Stromal cell of bone marrow (primary cell): ENCODE results near the gene SPTBN4.
A peak's percentile ranks its signal among the peaks of the same experiment; 100 is the strongest.

Experiments
- DNase-seq: peaks from one replicate; pipeline ENCODE4 v3.0.0-alpha.2; 2012; ENCODE audit warnings: low read depth

Gene SPTBN4

DNA sequence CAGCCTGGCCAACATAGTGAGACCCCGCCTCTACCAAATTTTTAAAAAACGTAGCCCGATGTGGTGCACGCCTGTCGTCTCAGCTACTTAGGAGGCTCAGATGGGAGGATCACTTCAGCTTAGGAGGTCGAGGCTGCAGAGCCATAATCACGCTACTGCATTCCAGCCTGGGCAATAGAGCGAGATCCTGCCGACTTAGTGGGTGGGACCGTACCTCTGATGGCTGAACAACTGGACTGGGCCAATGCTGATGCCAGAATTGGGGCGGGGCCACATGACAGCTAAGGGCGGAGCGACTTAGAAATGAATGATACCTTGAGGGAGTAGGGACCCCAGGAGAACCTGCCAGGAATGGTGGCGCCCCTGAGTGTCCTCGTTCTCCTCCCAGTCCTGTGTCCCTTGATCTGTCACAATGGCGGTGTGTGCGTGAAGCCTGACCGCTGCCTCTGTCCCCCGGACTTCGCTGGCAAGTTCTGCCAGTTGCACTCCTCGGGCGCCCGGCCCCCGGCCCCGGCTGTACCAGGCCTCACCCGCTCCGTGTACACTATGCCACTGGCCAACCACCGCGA is 137.9 kb downstream of the SPTBN4 start:
- no peak for DNase-seq

DNA sequence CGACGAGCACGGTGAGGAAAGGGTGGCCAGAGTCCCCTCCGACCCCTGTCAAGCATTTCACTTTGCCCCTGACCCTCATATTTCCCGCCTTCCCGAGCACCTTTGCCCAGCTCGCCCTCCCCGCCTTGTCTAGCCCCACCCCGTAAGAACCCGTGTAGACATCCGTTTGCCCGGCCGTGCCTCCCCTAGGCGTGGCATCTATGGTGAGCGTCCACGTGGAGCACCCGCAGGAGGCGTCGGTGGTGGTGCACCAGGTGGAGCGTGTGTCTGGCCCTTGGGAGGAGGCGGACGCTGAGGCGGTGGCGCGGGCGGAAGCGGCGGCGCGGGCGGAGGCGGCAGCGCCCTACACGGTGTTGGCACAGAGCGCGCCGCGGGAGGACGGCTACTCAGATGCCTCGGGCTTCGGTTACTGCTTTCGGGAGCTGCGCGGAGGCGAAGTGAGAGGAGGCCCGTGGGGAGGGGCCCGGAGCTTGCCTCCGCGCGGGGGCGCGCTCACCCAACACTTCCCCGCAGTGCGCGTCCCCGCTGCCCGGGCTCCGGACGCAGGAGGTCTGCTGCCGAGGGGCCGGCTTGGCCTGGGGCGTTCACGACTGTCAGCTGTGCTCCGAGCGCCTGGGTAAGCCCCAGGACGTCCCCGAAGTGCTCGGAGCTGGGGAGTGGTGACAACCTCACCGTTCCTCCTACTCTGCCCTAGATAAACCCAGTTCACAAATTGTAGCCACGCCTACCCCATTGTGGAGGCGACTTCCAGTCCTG is 138.6 kb downstream of the SPTBN4 start:
- DNase-seq = no peak

DNA sequence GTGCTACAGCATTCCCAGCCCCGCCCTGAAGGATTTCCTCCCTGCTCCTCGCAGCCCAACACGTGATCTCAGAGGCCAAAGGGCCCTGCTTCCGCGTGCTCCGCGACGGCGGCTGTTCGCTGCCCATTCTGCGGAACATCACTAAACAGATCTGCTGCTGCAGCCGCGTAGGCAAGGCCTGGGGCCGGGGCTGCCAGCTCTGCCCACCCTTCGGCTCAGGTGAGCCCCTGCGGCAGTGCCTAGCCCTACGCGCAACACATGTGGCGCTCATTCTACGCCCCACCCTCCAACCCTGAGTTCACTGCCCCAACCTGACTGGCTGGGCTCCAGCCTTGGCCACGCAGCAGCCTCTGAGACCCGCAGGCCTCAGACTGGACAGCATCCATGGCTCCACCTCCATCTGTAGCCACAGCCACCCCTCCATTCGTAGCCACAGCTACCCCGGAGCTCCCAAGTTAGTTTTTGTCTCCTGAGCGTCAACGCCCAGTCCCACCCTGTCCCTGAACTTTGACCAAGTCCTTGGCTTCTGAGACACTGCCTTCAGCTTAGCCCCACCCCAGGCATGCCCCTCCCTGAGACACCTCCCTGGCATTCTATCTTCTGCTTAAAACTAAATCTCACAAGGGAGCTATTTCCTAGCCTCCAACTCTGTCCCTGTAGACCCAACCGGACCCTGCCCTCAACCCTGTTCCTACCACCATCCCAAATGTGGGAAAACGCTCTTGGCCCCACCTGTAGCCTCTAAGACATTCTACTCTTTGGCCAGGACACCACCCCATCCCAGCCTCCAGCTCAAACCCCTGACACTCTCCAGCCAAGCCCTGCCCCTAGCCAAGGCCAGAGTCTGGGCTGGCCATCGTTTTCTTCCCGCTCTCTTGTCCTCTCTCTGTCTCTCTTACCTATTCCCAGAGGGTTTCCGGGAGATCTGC is 140.8 kb downstream of the SPTBN4 start:
- no peak for DNase-seq

DNA sequence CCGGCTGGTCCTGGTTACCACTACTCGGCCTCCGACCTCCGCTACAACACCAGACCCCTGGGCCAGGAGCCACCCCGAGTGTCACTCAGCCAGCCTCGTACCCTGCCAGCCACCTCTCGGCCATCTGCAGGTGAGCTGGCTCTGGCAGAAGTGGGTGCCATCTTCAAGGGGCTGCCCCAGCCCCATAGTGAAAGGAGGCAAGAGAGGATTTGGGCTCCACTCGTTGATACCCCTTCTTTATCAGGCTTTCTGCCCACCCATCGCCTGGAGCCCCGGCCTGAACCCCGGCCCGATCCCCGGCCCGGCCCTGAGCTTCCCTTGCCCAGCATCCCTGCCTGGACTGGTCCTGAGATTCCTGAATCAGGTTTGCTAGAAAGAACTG is 141.4 kb downstream of the SPTBN4 start:
- DNase-seq = no peak

- no peak for DNase-seq
Observed at GRCh38 chr19:40608957-40609356, 142.2 kb downstream of the SPTBN4 start.

GRCh38 chr19:40609561-40610395 is 143.0 kb downstream of the SPTBN4 start:
- DNase-seq = peak; percentile 55

DNA sequence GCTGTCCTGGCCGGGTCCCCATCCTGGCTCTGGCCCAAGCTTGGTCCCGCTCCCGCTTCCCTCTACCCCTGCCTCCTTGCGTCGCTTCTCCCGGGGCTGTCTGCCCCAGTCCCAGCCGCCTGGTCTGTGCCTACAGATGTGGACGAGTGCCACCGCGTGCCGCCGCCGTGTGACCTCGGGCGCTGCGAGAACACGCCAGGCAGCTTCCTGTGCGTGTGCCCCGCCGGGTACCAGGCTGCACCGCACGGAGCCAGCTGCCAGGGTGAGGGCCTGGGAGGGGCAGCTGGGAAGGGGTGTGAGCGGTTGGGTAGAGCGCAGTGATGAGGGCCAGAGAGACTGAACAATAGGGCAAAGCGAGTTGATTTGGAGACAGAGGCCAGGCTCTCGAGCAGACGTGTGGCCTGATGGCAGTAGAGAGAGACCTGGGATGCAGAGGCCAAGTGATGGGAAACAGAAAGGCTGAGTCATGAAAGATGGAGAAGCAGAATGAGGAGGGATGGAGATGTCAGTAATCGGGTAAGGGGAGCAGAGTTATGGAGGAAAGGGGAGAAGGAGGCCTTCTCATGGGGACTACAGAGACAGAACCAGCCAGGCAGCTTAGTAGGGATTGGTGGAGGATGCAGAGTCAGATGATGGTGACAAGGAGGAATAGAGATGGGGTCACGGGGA is 143.7 kb downstream of the SPTBN4 start:
- DNase-seq = no peak

- no peak for DNase-seq
Observed at GRCh38 chr19:40611096-40611495, 144.3 kb downstream of the SPTBN4 start.

GRCh38 chr19:40611900-40612698 is 145.3 kb downstream of the SPTBN4 start:
- no peak for DNase-seq

DNA sequence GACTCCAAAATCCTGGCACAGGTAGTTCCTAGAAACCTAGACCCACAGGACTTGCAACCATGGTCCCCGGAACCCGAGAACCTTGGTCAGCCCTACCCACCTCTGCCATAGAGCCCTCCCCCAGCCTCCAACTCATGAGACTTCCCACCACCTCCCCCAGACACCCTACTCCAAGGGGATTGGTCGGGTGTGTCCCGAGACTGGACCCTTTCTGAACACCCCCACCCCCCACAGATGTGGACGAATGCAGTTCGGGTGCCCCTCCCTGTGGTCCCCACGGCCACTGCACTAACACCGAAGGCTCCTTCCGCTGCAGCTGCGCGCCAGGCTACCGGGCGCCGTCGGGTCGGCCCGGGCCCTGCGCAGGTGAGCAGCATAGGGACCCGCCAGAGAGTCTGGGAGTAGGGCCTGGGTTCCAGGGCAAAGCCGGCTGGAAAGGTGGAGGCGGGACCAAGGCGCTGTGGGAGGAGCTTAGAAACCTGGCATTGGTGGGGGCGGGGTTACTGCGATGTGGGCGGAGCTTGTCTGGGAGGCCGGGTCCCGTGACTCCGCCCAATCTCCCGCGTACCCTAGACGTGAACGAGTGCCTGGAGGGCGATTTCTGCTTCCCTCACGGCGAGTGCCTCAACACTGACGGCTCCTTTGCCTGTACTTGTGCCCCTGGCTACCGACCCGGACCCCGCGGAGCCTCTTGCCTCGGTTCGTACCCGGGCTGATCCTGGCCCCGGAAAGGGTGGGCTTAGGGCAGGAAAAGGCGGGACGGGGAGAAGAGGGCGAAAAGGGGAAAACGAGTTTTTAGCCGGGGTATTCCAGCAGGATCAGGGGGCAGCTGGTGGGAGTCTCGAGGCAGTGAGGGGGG is 146.3 kb downstream of the SPTBN4 start:
- no peak for DNase-seq

GRCh38 chr19:40613690-40614621 is 147.2 kb downstream of the SPTBN4 start:
- peak; percentile 43 for DNase-seq

DNA sequence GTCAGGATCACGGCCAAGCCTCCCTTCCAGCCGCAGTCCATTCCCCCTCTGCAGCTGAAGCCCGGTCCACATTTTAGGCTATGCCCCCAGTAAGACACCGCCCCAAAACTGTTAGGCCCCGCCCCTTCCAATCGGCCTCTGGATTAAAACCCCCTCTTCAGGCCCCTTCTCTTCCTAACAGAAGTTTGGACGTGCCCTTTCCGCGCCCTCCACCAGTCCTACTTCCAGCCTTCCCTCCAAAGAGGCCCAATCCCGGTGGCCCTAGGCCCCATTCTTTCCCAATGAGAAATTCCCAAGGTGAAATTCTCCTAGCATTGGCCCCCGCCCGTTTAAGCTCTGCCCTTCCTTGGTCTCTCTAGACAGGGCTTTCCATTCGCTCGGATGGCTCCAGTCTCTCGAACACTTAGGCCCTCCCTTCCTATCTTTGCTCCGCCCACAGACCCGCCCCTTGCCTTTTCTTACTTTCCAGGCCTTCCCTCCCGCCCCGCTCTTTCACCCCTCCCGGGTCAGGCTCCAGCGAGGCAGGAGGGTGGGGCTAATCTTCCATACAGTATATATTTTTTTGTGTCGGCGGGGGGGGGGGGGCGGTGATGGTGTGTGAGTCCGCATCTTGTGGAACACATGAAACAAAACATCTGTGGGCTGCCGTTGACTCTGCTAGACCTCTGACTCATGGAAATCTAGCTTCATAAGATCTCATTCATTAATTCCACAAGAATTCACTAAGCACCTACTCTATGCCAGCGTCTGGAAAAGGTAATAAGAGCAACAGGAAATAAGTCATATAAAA is 148.0 kb downstream of the SPTBN4 start:
- DNase-seq = peak; percentile 73

GRCh38 chr19:40616178-40616577 is 149.4 kb downstream of the SPTBN4 start:
- no peak for DNase-seq

GRCh38 chr19:40616941-40617340 is 150.1 kb downstream of the SPTBN4 start:
- no peak for DNase-seq

GRCh38 chr19:40617961-40618360 is 151.2 kb downstream of the SPTBN4 start:
- no peak for DNase-seq

- DNase-seq = no peak
Observed at GRCh38 chr19:40619333-40620160, 152.7 kb downstream of the SPTBN4 start.

DNA sequence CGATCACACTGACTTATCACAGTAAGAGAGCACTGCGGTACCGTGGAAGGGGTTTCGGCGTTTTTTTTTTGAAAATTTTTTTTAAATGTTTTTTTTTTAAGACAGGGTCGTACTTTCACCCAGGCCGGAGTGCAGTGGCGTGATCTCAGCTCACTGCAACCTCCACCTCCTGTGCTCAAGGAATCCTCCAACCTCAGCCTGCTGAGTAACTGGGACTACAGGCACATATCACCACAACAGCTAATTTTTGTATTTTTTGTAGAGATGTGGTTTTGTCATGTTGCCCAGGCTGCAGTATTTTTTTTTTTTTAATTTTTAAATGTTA is 153.3 kb downstream of the SPTBN4 start:
- DNase-seq = no peak
